ENCODE results near the gene CSAG1.
"Not testable (repeated sequence)": the region's sequence is repeated elsewhere in the genome, so short reads cannot be mapped to it uniquely, and the experiment has no call there.

The CSAG1 gene

GRCh38 chrX:152697952-152698931, 35.3 kb downstream of the CSAG1 start, which contains the start of gene MAGEA3:
MAGEA3 (plus strand) TSS chrX:152698794; CDS start chrX:152700833, 2,039 bp downstream.
- DNase-seq = not testable (repeated sequence)

GRCh38 chrX:152681012-152681411, 52.5 kb downstream of the CSAG1 start:
- not testable (repeated sequence) for DNase-seq
